Tibial nerve (tissue), 4 donors: ENCODE results near the gene PSMA5.
"Not testable (repeated sequence)": the region's sequence is repeated elsewhere in the genome, so short reads cannot be mapped to it uniquely, and the experiment has no call there.

Source experiments
- CTCF ChIP-seq, 5 experiments: fragments of 200-600 bp in 3 of 5; fragments of 450-650 bp in 2 of 5; sonication (generic) in 3 of 5; IDR thresholded peaks; one replicate each; pipeline ENCODE4 v1.5.1; 2016 to 2019; ENCODE audit warnings: antibody characterized with exemption in 5 of 5, mild to moderate bottlenecking in 3 of 5, moderate library complexity in 2 of 5
- EP300 ChIP-seq, 2 donors: sonication (generic); formaldehyde crosslinking; IDR thresholded peaks; one replicate each; pipeline ENCODE4 v1.6.1; 2017; ENCODE audit warnings: antibody characterized with exemption in 2 of 2, mild to moderate bottlenecking in 1 of 2
- POLR2A ChIP-seq, 2 donors: fragments of 450-650 bp; IDR thresholded peaks; one replicate each; pipeline ENCODE4 v1.6.1; 2017; ENCODE audit warnings: antibody characterized with exemption in 2 of 2, mild to moderate bottlenecking in 2 of 2, moderate library complexity in 2 of 2

GRCh38 chr1:109445949-109446695 lies 19.9 kb upstream of the PSMA5 start:
- not testable (repeated sequence) for TF ChIP-seq CTCF, POLR2A, EP300 (IDR thresholded peaks at IDR 0.05)
